Stimulated activated CD4-positive, alpha-beta T cell treated with anti-CD3 and anti-CD28 coated beads, Interleukin-2, amount 100 ng/mL, for 4 hours (primary cell): ENCODE results near the gene ENTREP1.

Experiments used
- DNase-seq: peaks from one replicate; pipeline ENCODE4 v3.0.0-alpha.2; 2020; ENCODE audit warnings: low read depth

The ENTREP1 gene

GRCh38 chr9:69322256-69322655 is 2.8 kb upstream of the ENTREP1 start:
- DNase-seq = no peak

GRCh38 chr9:69323861-69324260 is 1.2 kb upstream of the ENTREP1 start:
- no peak for DNase-seq

- no peak for DNase-seq
Observed at GRCh38 chr9:69325409-69326212, 596 bp downstream of the ENTREP1 start.

- no peak for DNase-seq
Observed at GRCh38 chr9:69326261-69326660, 1.2 kb downstream of the ENTREP1 start.

- DNase-seq = no peak
Observed at GRCh38 chr9:69330580-69330979, 5.6 kb downstream of the ENTREP1 start.

GRCh38 chr9:69331444-69331843 is 6.4 kb downstream of the ENTREP1 start:
- no peak for DNase-seq

GRCh38 chr9:69332067-69332685 is 7.2 kb downstream of the ENTREP1 start:
- DNase-seq = no peak

- DNase-seq = no peak
Observed at GRCh38 chr9:69333716-69334115, 8.7 kb downstream of the ENTREP1 start.

GRCh38 chr9:69334317-69334716 is 9.3 kb downstream of the ENTREP1 start:
- no peak for DNase-seq

GRCh38 chr9:69339620-69340019 is 14.6 kb downstream of the ENTREP1 start:
- no peak for DNase-seq

GRCh38 chr9:69340631-69341030 is 15.6 kb downstream of the ENTREP1 start:
- DNase-seq = no peak

GRCh38 chr9:69342769-69343168 is 17.8 kb downstream of the ENTREP1 start:
- no peak for DNase-seq

GRCh38 chr9:69344459-69344858 is 19.4 kb downstream of the ENTREP1 start:
- no peak for DNase-seq

GRCh38 chr9:69346596-69347390 is 21.8 kb downstream of the ENTREP1 start:
- DNase-seq = no peak

GRCh38 chr9:69347607-69348006 is 22.6 kb downstream of the ENTREP1 start:
- DNase-seq = no peak

GRCh38 chr9:69351227-69351626 is 26.2 kb downstream of the ENTREP1 start:
- DNase-seq = no peak

GRCh38 chr9:69355232-69355631 is 30.2 kb downstream of the ENTREP1 start:
- DNase-seq = no peak

- no peak for DNase-seq
Observed at GRCh38 chr9:69357030-69357775, 32.2 kb downstream of the ENTREP1 start.

GRCh38 chr9:69357821-69358220 is 32.8 kb downstream of the ENTREP1 start:
- no peak for DNase-seq

GRCh38 chr9:69363191-69363590 is 38.2 kb downstream of the ENTREP1 start:
- no peak for DNase-seq

- DNase-seq = no peak
Observed at GRCh38 chr9:69364510-69365150, 39.6 kb downstream of the ENTREP1 start.

- DNase-seq = no peak
Observed at GRCh38 chr9:69370430-69370829, 45.4 kb downstream of the ENTREP1 start.
